GF-D8 (cell line): ENCODE data around the gene SLAIN1.
"Not testable (repeated sequence)": the region's sequence is repeated elsewhere in the genome, so short reads cannot be mapped to it uniquely, and the experiment has no call there.

Source experiments
- DNase-seq: peaks from one replicate; lab custom pipeline; 2025; lab: John Stamatoyannopoulos, UW

Gene SLAIN1

DNA sequence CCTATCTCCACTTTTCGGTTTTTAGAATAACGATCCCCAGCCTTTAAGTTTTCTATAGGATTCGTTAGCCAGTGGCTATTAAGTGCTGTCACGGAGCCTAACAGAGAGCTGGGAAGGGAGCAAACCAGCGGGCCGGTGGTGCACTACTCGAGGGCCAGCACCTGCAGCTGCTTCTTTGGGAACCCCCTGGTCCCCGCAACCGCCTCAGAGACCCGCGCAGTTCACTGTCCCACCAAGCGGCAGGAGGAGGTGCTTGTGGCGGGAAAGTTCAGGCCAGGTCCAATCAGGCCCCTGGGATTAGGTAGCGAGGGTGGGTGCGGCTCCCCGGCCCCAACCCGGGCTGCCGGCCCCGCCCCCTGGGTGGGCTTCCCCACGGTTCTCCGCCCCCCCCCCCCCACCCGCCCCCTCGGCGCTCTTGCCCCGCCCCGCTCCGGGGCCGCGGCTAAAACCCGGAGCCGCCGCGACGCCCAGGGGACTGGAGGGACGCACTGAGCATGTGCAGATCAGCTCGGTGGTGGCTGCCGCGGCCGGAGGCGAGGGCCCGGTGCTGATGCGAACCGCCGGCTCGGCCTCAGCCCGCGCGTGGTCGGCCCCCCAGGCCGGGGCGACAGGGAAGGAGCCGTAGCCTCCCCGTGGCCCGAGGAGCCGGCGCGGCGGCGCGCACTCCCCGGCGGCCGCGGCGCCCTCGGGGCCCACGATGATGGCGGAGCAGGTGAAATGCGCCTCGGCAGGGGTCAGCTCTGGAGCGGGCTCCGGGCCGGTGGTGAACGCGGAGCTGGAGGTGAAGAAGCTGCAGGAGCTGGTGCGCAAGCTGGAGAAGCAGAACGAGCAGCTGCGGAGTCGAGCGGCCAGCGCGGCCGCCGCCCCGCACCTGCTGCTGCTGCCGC lies at the start of gene SLAIN1:
SLAIN1 (plus strand) TSS at position 471 of the 887 bp plus-strand sequence; CDS start at position 698, 227 bp downstream.
- DNase-seq, result no peak

DNA sequence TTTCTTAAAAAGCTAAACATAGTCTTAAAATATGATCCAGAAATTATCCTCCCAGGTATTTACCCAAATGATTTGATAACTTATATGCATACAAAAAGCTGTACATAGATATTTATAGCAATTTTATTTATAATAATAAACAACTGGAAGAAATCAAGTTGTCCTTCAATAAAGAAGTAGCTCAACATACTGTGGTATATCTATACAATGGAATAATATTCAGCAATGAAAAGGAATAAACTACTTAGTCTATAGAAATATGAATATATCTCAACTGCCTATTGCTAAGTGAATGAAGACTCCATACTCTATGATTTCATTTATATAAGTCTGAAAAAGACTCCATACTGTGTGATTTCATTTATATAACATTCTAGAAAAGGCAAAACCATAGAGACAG lies 47.1 kb upstream of the SLAIN1 start:
- DNase-seq, result no peak

DNA sequence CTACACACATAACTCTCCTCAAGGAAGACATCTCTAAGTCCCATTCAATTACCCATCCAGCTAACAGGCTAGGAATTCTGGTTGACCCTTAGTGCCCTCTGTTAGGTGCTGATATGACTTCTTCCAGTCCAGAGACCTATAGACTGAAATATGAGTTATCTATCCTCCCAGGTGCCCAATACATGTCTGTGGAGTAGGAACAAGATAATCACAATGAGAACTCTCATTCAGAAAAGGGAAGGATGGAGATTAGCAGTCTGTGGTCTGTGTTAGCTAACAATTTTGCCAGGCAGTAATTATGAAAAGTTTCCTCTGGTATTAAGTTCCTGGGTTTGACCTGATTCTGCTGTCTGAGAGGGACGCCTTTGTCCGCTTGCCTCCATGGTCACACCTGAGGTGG lies 44.2 kb upstream of the SLAIN1 start:
- no peak for DNase-seq

DNA sequence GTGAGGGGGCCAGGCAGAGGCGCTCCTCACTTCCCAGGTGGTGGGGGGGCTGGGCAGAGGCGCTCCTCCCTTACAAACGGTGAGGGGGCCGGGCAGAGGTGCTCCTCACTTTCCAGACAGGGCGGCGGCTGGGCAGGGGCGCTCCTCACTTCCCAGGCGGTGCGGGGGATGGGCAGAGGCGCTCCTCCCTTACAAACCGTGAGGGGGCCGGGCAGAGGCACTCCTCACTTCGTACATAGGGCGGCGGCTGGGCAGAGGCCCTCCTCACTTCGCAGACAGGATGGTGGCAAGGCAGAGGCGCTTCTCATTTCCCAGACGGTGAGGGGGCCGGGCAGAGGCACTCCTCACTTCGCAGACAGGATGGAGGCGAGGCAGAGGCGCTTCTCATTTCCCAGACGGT lies 37.5 kb upstream of the SLAIN1 start:
- DNase-seq, result not testable (repeated sequence)

DNA sequence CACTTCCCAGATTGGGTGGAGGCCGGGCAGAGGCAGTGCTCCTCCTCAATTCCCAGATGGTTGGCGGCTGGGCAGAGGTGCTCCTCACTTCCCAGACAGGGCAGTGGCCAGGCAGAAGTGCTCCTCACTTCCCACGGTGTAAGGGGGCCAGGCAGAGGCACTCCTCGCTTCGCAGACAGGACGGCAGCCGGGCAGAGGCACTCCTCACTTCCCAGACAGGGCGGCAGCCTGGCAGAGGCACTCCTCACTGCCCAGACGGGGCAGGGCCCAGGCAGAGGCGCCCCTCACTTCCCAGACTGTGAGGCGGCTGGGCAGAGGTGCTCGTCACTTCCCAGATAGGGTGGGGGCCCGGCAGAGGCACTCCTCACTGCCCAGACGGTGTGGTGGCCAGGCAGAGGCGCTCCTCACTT lies 36.6 kb upstream of the SLAIN1 start:
- DNase-seq, result no peak

DNA sequence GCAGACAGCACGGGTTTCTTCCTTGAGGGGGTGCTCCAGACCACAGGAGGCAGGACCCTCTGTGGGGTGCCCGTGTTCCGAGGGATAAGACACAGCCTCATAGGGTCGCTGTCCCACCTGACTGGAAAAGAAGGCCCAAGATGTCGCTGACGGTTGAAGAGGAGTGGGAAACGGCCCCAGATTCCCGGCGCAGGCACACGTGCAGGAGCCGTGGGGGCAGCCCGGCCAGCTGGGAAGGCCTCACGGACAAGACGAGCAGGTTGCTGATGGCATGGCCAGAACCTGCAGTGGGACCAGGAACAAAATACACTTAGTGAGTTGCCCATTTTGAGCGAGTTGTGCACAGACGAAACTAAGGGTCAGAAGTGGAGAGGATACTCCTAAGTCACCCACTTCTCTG lies 35.2 kb upstream of the SLAIN1 start:
- DNase-seq, result not testable (repeated sequence)

DNA sequence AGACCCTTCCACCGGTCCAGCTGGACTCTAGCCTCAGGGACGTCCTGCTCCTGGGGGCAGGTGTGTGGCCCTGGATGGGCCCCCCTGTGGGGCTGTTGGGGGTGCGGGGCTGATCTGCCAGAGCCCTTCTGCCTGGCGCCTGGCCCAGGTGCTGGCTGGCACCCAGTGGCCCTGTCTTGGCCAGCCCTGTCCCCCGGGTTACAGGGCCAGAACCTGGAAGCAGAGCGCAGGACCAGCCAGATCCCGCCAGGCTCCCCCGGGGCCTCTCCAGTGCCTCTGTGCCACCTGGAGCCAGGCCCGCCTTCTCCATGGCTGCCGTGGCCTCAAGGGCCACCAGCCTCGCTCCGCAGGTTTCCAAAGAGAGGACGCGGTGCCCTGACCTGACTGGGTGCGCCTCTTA lies 34.7 kb upstream of the SLAIN1 start:
- DNase-seq, result not testable (repeated sequence)

DNA sequence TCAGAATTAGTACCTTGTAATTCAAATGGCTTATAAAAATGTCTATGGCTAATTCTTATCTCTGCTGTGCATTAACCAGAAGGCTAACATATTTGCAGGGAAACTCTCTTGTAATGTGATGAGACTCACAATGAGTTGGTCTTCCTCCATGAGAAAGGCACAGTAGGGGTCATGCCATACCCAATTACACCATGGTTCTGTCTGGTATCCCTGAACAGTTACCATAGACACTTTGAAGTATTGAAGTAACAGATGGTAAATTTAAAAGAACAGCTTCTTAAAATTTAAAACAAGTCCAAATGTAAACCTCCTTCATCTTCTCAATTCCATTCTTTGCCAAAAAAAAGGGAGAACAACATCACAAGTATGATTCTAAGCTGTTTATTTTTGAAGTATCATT lies 22.6 kb upstream of the SLAIN1 start:
- DNase-seq, result no peak

DNA sequence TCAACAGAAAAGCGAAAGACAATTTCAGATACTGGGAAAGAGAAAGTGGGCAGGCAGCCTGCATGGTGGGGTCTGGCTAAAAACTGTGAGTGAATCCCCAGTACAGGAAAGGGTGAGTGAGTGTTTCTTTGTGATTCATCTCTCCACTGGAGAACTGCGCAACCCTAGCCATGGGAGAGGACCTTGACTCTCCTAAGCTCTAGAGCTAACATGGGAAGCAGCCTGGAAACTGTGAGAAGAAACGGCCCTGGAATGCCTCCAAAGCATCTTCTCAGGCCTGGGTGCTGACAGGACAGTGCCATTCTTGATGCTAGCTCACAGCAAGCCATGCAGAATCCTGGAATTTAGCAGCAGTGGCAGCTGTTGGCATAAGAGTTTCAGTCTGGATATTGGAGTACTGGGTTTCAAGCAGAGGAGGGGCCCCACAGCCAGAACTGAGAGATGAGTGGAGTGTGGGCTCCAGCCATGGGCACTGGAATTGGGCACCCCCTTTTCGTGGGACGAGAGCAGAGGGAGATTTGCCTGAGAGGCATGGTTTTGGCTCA lies 18.7 kb upstream of the SLAIN1 start:
- DNase-seq, result no peak

DNA sequence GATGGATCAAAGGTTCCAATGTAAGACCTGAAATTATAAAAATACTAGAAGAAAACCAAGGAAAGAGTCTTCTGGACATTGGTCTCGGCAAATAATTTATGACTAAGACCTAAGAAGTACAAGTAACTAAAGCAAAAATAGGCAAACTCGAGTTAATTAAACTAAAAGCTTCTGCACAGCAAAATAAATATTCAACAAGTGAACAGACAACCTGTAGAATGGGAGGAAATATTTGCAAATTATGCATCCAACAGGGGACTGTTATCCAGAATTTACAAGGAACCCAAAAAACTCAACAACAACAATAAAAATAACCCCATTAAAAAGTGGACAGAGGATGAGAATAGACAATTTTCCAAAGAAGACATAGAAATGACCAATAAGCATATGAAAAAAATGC lies 9.7 kb upstream of the SLAIN1 start:
- no peak for DNase-seq

DNA sequence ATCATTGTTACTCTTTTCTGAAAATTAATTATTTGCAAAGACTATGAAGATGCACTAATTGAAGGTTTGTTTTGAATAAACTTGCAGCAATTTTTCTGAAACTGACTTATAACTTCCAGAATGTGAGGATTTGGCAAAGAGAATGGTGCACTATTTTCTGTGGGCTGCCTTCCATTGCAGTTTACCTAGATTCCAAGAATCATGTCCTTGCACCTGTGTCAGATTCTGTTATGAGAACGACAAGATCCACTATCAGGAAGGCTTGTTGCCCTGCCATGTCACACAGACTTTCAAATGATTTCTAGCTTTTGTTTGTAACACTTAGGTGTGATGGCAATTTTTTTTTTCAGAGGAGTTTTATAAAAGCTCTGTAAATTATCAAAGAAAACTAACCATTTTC lies 5.6 kb upstream of the SLAIN1 start:
- no peak for DNase-seq

DNA sequence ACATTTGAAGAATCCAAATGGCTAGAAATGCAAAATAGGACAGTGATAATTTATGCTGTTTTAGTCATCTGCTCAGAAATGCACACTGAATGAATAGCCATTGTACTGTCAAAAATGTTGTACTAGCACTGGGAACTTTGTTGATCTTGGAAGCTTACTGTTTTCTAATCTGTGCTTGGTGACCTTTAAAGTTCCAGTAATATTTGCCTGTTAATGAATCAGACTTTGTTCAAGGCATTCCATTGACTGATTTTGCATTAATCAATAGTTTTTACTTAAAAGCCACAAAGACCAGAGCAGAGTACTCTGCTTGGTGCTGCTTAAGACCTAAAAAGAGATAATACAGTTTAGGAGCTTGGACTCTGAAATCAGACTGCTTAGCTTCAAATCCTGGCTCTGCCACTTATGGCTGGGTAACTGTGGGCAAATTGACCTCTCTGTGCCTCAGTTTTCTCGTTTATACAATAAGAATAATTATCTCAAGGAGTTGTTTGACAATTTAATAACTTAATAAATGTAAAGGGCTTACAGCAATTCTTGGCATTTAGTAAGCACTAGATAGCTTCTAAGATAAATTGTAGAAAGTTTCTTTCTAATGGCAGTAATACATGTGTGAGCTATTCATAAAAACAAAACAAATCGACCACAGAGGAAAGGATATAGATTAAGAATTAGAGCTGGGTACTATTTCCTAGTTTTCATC lies 4.6 kb upstream of the SLAIN1 start:
- DNase-seq, result no peak

DNA sequence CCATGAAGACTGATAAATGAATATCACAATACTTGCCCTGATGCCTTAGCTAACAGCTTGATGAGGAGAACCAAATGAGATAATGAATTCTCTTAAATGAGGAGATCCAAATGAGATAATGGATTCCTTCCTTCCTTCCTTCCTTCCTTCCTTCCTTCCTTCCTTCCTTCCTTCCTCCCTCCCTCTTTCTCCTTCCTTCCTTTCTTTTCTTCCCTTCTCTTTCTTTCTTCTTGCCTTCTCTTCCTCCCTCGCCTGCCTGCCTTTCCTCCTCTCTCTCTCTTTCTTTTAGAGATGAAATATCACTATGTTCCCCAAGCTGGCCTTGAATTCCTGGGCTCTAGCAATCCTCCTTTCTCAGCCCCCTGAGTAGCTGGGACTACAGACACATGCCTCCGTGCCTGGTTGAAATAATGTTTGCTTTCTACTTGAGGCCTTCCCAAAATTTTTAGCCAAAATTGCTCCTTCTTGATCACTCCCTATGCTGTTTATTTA lies 4.0 kb upstream of the SLAIN1 start:
- no peak for DNase-seq

DNA sequence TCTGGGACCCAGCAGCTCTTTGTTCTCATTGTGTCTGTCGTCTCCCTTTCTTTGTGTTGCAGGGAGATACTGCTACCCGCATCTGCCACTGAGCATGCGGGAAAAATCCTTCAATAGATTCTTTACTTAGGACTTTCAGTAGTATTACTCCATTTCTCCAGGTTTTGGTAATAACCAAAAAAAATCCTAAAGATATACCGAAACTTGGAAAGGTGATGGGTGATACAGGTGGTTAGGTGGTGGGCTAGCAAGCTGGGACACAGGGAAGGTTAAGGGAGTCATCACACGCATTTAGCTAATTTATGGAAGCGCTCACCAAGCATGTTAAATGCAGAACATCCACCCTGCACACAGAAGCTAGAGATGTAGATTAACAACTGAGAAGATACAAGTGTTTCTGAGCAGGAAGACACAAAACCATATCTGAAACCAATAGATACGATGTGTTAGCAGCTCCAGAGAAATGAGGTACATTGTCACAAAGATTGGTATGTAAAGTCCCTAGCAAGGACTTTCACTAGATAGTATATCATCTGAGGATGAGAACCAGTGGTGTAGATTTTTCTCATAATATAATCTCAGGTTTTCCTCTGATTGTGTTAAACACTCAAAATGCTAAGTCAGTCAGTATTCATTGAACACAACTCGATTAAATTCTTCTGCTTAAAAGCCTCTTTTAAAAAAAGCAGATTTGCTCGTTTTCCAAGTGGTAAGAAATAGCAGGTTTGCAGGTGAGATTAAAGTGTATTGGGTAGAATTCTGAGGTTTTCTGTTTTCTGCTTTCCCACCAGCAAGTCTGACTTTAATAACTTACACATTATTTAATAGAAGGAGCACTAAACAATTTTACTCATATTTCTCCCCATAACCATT lies 1.2 kb upstream of the SLAIN1 start:
- DNase-seq, result no peak

DNA sequence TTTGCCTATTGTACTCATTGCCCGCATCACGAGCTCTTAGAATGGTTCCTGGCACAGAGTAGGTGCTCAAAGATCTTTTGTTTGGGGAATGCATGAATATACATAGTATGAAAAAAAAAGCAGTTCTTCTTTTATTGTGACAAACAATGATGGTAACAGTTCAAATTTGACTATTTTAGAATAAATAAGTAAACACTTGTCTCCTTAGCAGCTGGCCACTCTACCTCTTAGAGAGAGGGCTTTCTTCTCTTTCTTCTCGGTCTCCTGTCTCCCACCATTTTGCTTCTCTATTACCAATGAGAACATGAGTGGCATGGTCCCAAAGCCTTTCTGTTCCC lies 639 bp upstream of the SLAIN1 start:
- DNase-seq, result no peak

DNA sequence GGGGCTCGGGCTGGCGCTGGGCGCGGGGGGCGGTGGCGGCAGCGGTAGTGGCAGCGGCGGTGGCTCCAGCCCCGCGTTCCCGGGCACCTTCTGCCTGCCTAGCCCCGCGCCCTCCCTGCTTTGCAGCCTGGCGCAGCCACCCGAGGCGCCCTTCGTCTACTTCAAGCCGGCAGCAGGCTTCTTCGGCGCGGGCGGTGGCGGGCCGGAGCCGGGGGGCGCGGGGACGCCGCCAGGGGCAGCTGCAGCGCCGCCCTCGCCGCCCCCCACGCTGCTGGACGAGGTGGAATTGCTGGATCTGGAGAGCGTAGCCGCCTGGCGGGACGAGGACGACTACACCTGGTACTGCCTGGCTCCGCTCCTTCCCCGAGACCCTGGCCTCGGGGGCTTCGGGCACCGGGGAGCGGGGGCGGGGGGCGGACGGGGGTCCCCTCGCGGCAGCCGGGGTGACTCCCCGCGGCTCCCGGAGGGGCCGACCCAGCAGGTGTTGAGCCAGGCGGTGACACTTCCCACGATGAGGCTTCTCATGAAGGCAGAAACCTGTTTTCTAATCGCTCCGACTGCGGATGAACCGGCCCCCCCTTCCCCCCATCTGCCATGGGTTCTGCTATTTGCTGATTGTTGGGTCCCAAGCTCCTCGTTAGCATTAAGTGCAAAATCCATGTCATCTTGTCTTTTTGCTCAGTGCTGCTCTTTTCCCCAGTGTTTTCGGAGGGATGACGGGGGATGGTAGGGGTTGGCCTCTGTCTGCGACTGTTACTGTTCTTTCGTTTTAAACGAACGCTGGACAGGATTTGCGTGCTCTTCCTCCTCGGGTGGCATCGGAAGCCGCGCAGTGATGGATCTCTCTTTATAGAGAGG lies 943 bp downstream of the SLAIN1 start:
- no peak for DNase-seq

DNA sequence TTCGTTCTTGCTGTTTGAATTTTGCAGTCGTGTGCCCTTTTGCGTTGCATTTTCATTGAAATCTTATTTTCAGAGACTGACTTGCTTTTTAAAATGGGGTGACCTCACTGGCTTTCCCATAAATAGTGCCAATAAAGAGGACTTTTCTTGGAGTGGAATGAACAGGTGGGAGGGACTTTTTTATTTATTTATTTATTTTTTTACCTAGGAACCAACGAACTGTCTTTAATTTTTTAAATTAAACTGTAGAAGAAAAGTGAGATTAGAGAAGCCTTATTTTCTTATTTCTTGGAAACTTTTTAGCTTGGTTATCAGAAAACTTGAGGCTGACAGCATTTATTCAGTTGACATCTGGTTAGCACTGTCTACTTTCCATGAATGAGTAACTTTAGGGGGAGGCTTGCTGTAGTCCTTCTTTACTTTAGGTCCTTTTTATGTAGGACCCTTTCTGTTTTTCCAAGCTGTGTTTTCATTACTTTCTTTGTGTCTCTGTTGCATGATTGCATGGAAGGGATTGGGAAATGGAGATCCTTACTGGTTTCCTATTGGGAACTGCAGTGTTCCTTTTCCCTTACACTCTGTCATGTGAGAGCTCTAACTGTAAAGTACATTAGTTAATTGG lies 1.7 kb downstream of the SLAIN1 start:
- no peak for DNase-seq

DNA sequence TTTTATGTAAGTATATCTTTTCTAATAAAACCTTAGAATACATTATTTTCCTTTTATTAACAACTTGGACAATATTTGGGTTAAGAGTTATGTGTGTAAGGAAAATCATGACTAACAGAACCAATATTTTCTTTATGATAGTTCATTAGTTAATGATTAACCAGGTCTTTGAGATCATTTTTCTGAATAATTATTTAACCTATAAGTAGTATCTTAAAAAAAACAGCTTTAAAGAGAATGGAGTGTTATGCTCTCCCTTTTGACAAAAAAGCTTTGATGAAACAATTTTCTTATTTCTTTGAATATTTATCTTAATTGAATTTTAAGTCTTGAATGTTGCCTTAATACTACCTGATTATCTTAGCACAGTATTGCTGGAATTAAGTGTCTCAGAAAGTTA lies 3.8 kb downstream of the SLAIN1 start:
- no peak for DNase-seq

DNA sequence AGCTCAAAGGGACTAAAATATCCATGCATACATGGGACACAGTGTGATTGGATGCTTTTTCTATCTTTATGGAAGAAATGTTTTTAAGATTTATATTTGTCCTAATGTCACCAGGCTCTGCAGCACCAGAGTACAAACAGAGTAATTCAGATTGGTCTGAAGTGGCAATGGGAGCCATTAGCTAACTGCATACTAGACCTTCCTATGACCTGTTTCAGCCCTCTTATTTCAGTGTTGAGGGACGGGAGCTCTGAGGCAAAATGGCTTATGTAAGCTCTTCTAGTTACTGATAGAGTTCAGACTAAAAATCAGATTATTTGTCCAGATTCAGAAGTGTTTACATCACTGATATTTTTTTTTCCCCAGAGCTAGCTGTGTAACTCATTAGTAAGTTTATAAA lies 4.9 kb downstream of the SLAIN1 start:
- no peak for DNase-seq

DNA sequence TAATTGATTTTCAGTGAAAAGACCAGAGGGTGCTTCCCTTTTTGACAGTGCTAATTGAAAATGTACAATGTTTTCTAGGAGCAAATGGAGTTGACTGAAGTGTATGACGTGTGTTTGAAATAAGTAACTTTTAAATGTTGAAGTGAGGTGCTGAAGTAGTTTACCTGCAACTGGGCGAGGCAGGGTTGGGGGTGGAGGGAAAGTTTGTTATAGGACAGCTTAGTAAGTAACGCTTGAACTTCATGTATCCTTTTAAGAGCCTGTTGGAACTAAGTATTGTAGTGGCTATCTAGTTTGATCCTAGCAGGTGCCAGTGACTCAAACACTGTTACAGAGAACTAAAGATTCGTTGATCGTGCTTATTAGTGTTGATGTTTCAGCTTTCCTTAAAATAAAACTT lies 5.9 kb downstream of the SLAIN1 start:
- DNase-seq, result no peak
